Spleen (tissue), 11 donors: ENCODE measurements around the gene FOXRED2. TPM values are rescaled to one million over a fixed set of nuclear protein-coding genes. Genes with fewer than 3 reads are reported as not detected.

Experiments used
- DNase-seq: peaks from one replicate; pipeline ENCODE4 v3.0.0-alpha.2; 2020
- H3K27ac ChIP-seq, 8 donors: fragments of 200-600 bp; sonication (generic) in 7 of 8; 1 replicate in 4 of 8; 2 replicates in 4 of 8; pipeline versions ENCODE4 v1.5.0 to v1.8.0; 2016 to 2021; ENCODE audit warnings: inconsistent platforms in 4 of 8, mild to moderate bottlenecking in 4 of 8, moderate library complexity in 1 of 8
- H3K27me3 ChIP-seq, 7 donors: fragments of 200-600 bp; sonication (generic) in 6 of 7; replicated peaks in 1 of 7; 1 replicate in 4 of 7; 2 replicates in 3 of 7; pipeline versions ENCODE4 v1.5.0 to v1.8.0; 2016 to 2021; ENCODE audit warnings: inconsistent platforms in 3 of 7, mild to moderate bottlenecking in 1 of 7
- H3K36me3 ChIP-seq, 6 donors: fragments of 200-600 bp; sonication (generic) in 5 of 6; 1 replicate in 4 of 6; 2 replicates in 2 of 6; pipeline versions ENCODE4 v1.5.0 to v1.8.0; 2016 to 2021; ENCODE audit warnings: inconsistent platforms in 2 of 6
- H3K4me1 ChIP-seq, 6 donors: fragments of 200-600 bp; sonication (generic) in 5 of 6; 1 replicate in 3 of 6; 2 replicates in 3 of 6; pipeline versions ENCODE4 v1.5.0 to v1.8.0; 2016 to 2021; ENCODE audit warnings: inconsistent platforms in 3 of 6
- H3K4me3 ChIP-seq, 8 donors: fragments of 200-600 bp; sonication (generic) in 7 of 8; 1 replicate in 4 of 8; 2 replicates in 4 of 8; pipeline versions ENCODE4 v1.5.0 to v1.8.0; 2016 to 2021; ENCODE audit warnings: inconsistent platforms in 4 of 8, mild to moderate bottlenecking in 4 of 8, moderate library complexity in 2 of 8
- H3K9me3 ChIP-seq, 8 donors: fragments of 200-600 bp; sonication (generic) in 7 of 8; 1 replicate in 4 of 8; 2 replicates in 4 of 8; pipeline versions ENCODE4 v1.5.0 to v1.8.0; 2016 to 2021; ENCODE audit warnings: inconsistent platforms in 4 of 8
- POLR2A ChIP-seq, 3 donors: fragments of 450-650 bp; IDR thresholded peaks; one replicate each; pipeline ENCODE4 v1.5.1; 2017; ENCODE audit warnings: antibody characterized with exemption in 3 of 3, mild to moderate bottlenecking in 1 of 3
- POLR2AphosphoS5 ChIP-seq, 3 donors: sonication (generic); formaldehyde crosslinking; IDR thresholded peaks; one replicate each; pipeline ENCODE4 v1.5.1; 2017; ENCODE audit warnings: antibody characterized with exemption in 3 of 3
- WGBS, 5 donors: extraction: QIAGEN DNeasy Blood & Tissue Kit in 3 of 5; methylation state at CpG; one replicate each; pipeline versions ENCODE4 v1.1.5 to v1.1.7; 2013 to 2018; 5-methylcytosine and 5-hydroxymethylcytosine counted together
- intact Hi-C: fragments of 100-400 bp; cut with DNase I; formaldehyde crosslinking; loops from one replicate; pipeline ENCODE4 v1.15.0; 2023; ENCODE audit warnings: low total_unique reads
- polyA plus RNA-seq, 3 donors: library from polyadenylated mRNA; stranded (reverse); fragments of 200-250 nt; gene quantifications; one replicate each; pipeline ENCODE4 v1.2.1, GENCODE V29; 2013
- total RNA-seq, 7 donors: library from RNA; depleted of rRNA in 3 of 7; stranded (reverse); fragments of >200 nt in 3 of 7; fragmentation: NEBNext Ultra II Directional in 4 of 7; extraction: Animal tissue kit (Norgen Biotek cat#: 25700) in 4 of 7; gene quantifications; one replicate each; pipeline versions ENCODE4 v1.1.0 to v1.2.1, GENCODE V29; 2016 to 2021
- TF ChIP-seq, protein P1 (sequence below), 11 experiments: fragments of 200-600 bp in 7 of 11; fragments of 450-650 bp in 4 of 11; sonication (generic) in 4 of 11; IDR thresholded peaks in 8 of 11; conservative IDR thresholded peaks in 3 of 11; 1 replicate in 7 of 11; 2 replicates in 4 of 11; pipeline versions ENCODE4 v1.4.0 to v1.8.0; 2016 to 2021; ENCODE audit warnings: antibody characterized with exemption in 11 of 11, inconsistent platforms in 4 of 11, mild to moderate bottlenecking in 1 of 11
- donor health status: healthy with polysubstance abuse.
- donor health status: DM: no; HTN: no; CAD: no; lungs with moderate emphysema.
- donor health status: DM: no; HTN: no; CAD: no.
- donor health status: Bipolar disorder and iron deficiency.
- donor health status: healthy.
- donor health status: DM: no; HTN: no; CAD: no.
- donor health status: DM: yes; HTN: yes; CAD: no.

Gene FOXRED2
- total and polyA plus RNA-seq, 10 donors = 1.1 to 42.0 (median 26.3) TPM

DNA sequence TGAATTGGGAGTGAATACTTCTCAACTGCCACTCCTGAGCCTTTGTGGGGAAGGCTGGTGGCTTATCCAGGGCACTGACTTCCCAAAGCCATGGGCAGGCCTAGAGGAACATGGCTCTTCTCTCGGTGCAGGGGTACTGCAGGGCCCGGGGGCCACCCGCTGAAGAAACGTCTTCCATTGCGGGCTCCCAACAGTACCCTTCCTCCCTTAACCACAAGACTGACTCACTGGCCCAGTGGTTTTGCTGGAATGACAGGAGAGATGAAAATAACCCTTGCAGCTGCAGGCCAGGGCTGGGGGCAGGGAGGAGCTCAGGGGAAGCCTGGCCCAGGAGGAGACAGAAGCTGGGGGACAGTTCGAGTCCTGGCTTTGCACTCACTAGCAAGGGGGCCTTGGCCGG lies 38.9 kb downstream of the FOXRED2 start:
- intact Hi-C loops = no loop called here
- 26 to 45% (median 32%) methylated on average over 7 of the region's 7 CpGs for WGBS, 5 donors
- TF ChIP-seq POLR2AphosphoS5 (IDR thresholded peaks at IDR 0.05) = no peak
- H3K4me1 ChIP-seq = peaks cover 9 to 98% (median 55%) of the 10 kb centered on the region in 6 donors
- H3K9me3 ChIP-seq = no peaks in the 10 kb centered on the region
- no peak for DNase-seq
- H3K27ac ChIP-seq = peak overlapping the region in 6 of 8 donors; percentile 10 to 97 (median 87)
- H3K36me3 ChIP-seq = peaks cover 0 to 56% (median 18%) of the 10 kb centered on the region in 6 donors
- no peak overlapping the region for H3K4me3 ChIP-seq
- no peaks in the 10 kb centered on the region for H3K27me3 ChIP-seq

- intact Hi-C loops = no loop called here
- TF ChIP-seq, protein P1, sequence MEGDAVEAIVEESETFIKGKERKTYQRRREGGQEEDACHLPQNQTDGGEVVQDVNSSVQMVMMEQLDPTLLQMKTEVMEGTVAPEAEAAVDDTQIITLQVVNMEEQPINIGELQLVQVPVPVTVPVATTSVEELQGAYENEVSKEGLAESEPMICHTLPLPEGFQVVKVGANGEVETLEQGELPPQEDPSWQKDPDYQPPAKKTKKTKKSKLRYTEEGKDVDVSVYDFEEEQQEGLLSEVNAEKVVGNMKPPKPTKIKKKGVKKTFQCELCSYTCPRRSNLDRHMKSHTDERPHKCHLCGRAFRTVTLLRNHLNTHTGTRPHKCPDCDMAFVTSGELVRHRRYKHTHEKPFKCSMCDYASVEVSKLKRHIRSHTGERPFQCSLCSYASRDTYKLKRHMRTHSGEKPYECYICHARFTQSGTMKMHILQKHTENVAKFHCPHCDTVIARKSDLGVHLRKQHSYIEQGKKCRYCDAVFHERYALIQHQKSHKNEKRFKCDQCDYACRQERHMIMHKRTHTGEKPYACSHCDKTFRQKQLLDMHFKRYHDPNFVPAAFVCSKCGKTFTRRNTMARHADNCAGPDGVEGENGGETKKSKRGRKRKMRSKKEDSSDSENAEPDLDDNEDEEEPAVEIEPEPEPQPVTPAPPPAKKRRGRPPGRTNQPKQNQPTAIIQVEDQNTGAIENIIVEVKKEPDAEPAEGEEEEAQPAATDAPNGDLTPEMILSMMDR (IDR thresholded peaks at IDR 0.05 in 8 of 11, conservative IDR thresholded peaks at IDR 0.05 in 3 of 11) = no peak
- TF ChIP-seq POLR2AphosphoS5 (IDR thresholded peaks at IDR 0.05) = peak in 2 of 3 donors; percentile 37 to 62
- peaks cover 0 to 48% (median 13%) of the 10 kb centered on the region in 6 donors for H3K36me3 ChIP-seq
- WGBS, 5 donors = 49 to 64% (median 52%) methylated on average over 10 to 14 of the region's 14 CpGs
- no peaks in the 10 kb centered on the region for H3K9me3 ChIP-seq
- H3K27me3 ChIP-seq = no peaks in the 10 kb centered on the region
- no peak for DNase-seq
- H3K4me3 ChIP-seq = no peak overlapping the region
- H3K27ac ChIP-seq = peak overlapping the region in 7 of 8 donors; percentile 10 to 97 (median 81)
- H3K4me1 ChIP-seq = peaks cover 9 to 99% (median 59%) of the 10 kb centered on the region in 6 donors
Observed at GRCh38 chr22:36467042-36467810, 39.6 kb downstream of the FOXRED2 start.

DNA sequence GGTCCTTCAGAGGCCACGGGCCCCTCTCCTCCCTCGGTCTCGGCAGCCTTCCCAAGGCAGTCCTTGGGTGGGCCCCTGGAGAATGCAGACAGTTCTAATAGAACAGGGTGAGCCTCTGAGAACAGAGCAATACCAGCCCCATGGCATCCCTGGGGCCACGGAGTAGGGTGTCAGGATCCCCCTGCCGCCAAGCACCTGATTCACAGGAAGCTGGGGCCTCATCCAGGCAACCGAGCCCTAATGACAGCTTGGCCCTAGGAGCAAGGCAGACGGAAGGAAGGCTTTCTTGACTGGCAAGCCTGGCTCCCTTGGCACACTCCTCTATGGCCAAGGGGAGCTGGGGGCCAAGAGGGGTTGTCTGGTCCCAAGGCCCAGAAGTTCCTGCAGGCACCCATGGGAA lies 40.6 kb downstream of the FOXRED2 start:
- H3K4me3 ChIP-seq = no peak overlapping the region
- H3K27ac ChIP-seq = peak overlapping the region; percentile 59 to 97 (median 77)
- H3K36me3 ChIP-seq = peaks cover 0 to 39% (median 10%) of the 10 kb centered on the region in 6 donors
- H3K4me1 ChIP-seq = peaks cover 9 to 100% (median 60%) of the 10 kb centered on the region in 6 donors
- H3K27me3 ChIP-seq = no peaks in the 10 kb centered on the region
- TF ChIP-seq POLR2A (IDR thresholded peaks at IDR 0.05) = no peak
- TF ChIP-seq, protein P1 (IDR thresholded peaks at IDR 0.05 in 8 of 11, conservative IDR thresholded peaks at IDR 0.05 in 3 of 11) = no peak
- no peak for TF ChIP-seq POLR2AphosphoS5 (IDR thresholded peaks at IDR 0.05)
- 51 to 71% (median 66%) methylated on average over 5 to 7 of the region's 7 CpGs for WGBS, 5 donors
- H3K9me3 ChIP-seq = no peaks in the 10 kb centered on the region
- DNase-seq = no peak
- intact Hi-C loops = no loop called here

- 65 to 82% (median 71%) methylated on average over 22 to 25 of the region's 25 CpGs for WGBS, 5 donors
- Histone ChIP-seq H3K9me3 (no peaks in the 10 kb centered on the region), H3K27me3 (no peaks in the 10 kb centered on the region), H3K4me3 (no peak overlapping the region), H3K27ac (peak overlapping the region; percentile 59 to 97 (median 77)), H3K4me1 (peaks cover 7 to 98% (median 58%) of the 10 kb centered on the region in 6 donors), H3K36me3 (peaks cover 0 to 33% (median 8%) of the 10 kb centered on the region in 6 donors)
- DNase-seq = peak; percentile 79
- TF ChIP-seq, protein P1 (IDR thresholded peaks at IDR 0.05 in 8 of 11, conservative IDR thresholded peaks at IDR 0.05 in 3 of 11) = no peak
- TF ChIP-seq POLR2AphosphoS5 (IDR thresholded peaks at IDR 0.05) (peak in 2 of 3 donors; percentile 56 to 71), POLR2A (IDR thresholded peaks at IDR 0.05) (no peak)
- intact Hi-C loops = no loop called here
Observed at GRCh38 chr22:36465232-36466021, 41.4 kb downstream of the FOXRED2 start.
